GM12864 (cell line): Measurements from ENCODE around the gene SLC22A4.

Experiments used
- DNase-seq: peaks from one replicate; pipeline ENCODE4 v3.0.0-alpha.2; 2011; ENCODE audit warnings: low read depth
- H3K4me3 ChIP-seq: 2 replicates; pipeline ENCODE4 v1.5.1; 2011; ENCODE audit warnings: mild to moderate bottlenecking, low read depth, low read length, control low read depth
- CTCF ChIP-seq: IDR thresholded peaks from 2 replicates; pipeline ENCODE4 v1.5.1; 2011; ENCODE audit warnings: low read depth, mild to moderate bottlenecking, moderate library complexity, low read length, control low read depth, inconsistent platforms; ENCODE audit errors: missing control alignments

Gene SLC22A4

GRCh38 chr5:132355140-132355765, 61.1 kb downstream of the SLC22A4 start:
- DNase-seq, result no peak
- TF ChIP-seq CTCF, result no peak
- H3K4me3 ChIP-seq, result no peak overlapping the region

- no peak for DNase-seq
- TF ChIP-seq CTCF, result no peak
- no peak overlapping the region for H3K4me3 ChIP-seq
These were observed 64.6 kb downstream of the SLC22A4 start for GRCh38 chr5:132358775-132359174.

- H3K4me3 ChIP-seq, result no peak overlapping the region
- TF ChIP-seq CTCF, result no peak
- DNase-seq, result no peak
These were observed 67.9 kb downstream of the SLC22A4 start for GRCh38 chr5:132362086-132362485.

- DNase-seq, result no peak
- TF ChIP-seq CTCF, result no peak
- no peak overlapping the region for H3K4me3 ChIP-seq
These were observed 69.4 kb downstream of the SLC22A4 start for GRCh38 chr5:132363431-132364112.

GRCh38 chr5:132364319-132364718, 70.1 kb downstream of the SLC22A4 start:
- no peak for DNase-seq
- no peak overlapping the region for H3K4me3 ChIP-seq
- no peak for TF ChIP-seq CTCF

GRCh38 chr5:132365213-132365612, 71.0 kb downstream of the SLC22A4 start:
- no peak for DNase-seq
- H3K4me3 ChIP-seq, result no peak overlapping the region

More at GRCh38 chr5:132365213-132365612, 71.0 kb downstream of the SLC22A4 start:
- no peak for TF ChIP-seq CTCF
